Thyroid gland (tissue), 4 donors: ENCODE measurements around the gene KCNIP3. TPM values are rescaled to one million over a fixed set of nuclear protein-coding genes. Genes with fewer than 3 reads are reported as not detected.

Source experiments
- DNase-seq, 2 donors: peaks; one replicate each; pipeline ENCODE4 v3.0.0-alpha.2; 2019
- H3K27ac ChIP-seq, 3 donors: fragments of 200-600 bp; sonication (generic); 1 replicate in 2 of 3; 2 replicates in 1 of 3; pipeline ENCODE4 v1.5.1; 2016 to 2019; ENCODE audit warnings: mild to moderate bottlenecking in 1 of 3, moderate library complexity in 1 of 3
- H3K27me3 ChIP-seq: fragments of 200-600 bp; sonication (generic); one replicate; pipeline ENCODE4 v1.5.1; 2019
- H3K36me3 ChIP-seq, 2 donors: fragments of 200-600 bp; sonication (generic); one replicate each; pipeline ENCODE4 v1.5.1; 2016 to 2019
- H3K4me1 ChIP-seq, 2 donors: fragments of 200-600 bp; sonication (generic); one replicate each; pipeline ENCODE4 v1.5.1; 2017 to 2019
- H3K4me3 ChIP-seq, 3 donors: fragments of 200-600 bp; sonication (generic); replicated peaks in 1 of 3; 1 replicate in 2 of 3; 2 replicates in 1 of 3; pipeline ENCODE4 v1.5.1; 2016; ENCODE audit warnings: mild to moderate bottlenecking in 1 of 3
- H3K9me3 ChIP-seq: fragments of 200-600 bp; sonication (generic); one replicate; pipeline ENCODE4 v1.5.1; 2017
- CTCF ChIP-seq, 6 experiments: fragments of 200-600 bp in 3 of 6; fragments of 450-650 bp in 3 of 6; sonication (generic) in 3 of 6; IDR thresholded peaks; one replicate each; pipeline ENCODE4 v1.5.1; 2016 to 2019; ENCODE audit warnings: antibody characterized with exemption in 6 of 6, mild to moderate bottlenecking in 2 of 6, inconsistent platforms in 1 of 6, moderate library complexity in 1 of 6
- POLR2A ChIP-seq, 2 donors: fragments of 450-650 bp; IDR thresholded peaks; one replicate each; pipeline ENCODE4 v1.6.1; 2017; ENCODE audit warnings: antibody characterized with exemption in 2 of 2, mild to moderate bottlenecking in 2 of 2, moderate library complexity in 1 of 2
- WGBS, 2 donors: methylation state at CpG; one replicate each; pipeline ENCODE4 v1.1.5; 2017; 5-methylcytosine and 5-hydroxymethylcytosine counted together
- intact Hi-C: fragments of 100-400 bp; cut with DNase I; formaldehyde crosslinking; loops from one replicate; pipeline ENCODE4 v1.15.1; 2023
- total RNA-seq, 4 donors: library from RNA; depleted of rRNA; stranded (reverse); fragments of >200 nt; gene quantifications; one replicate each; pipeline ENCODE4 v1.2.3, GENCODE V29; 2016

KCNIP3 gene
- total RNA-seq, 4 donors from 2014 or later: 37.1 to 66.5 (median 51.1) TPM

- Histone ChIP-seq H3K27me3 (no peaks in the 10 kb centered on the region), H3K4me3 (no peak overlapping the region), H3K4me1 (peaks cover 15 to 31% of the 10 kb centered on the region in 2 donors), H3K27ac (peak overlapping the region in 2 of 3 donors; percentile 46 to 91), H3K9me3 (no peaks in the 10 kb centered on the region), H3K36me3 (no peaks in the 10 kb centered on the region)
- 85 to 90% methylated on average over 6 to 13 of the region's 14 CpGs for WGBS, 2 donors
- TF ChIP-seq POLR2A (IDR thresholded peaks at IDR 0.05) (no peak), CTCF (IDR thresholded peaks at IDR 0.05) (no peak)
- peak in 1 of 2 donors; percentile 29 for DNase-seq
- intact Hi-C loops: no loop called here
Observed at GRCh38 chr2:95382686-95383634, 85.8 kb downstream of the KCNIP3 start.

GRCh38 chr2:95383635-95384027, 86.5 kb downstream of the KCNIP3 start:
- intact Hi-C loops: no loop called here
- WGBS, 2 donors: 89 to 95% methylated on average over 6 to 9 of the region's 9 CpGs
- Histone ChIP-seq H3K27me3 (no peaks in the 10 kb centered on the region), H3K9me3 (no peaks in the 10 kb centered on the region), H3K4me1 (peaks cover 15 to 31% of the 10 kb centered on the region in 2 donors), H3K36me3 (no peaks in the 10 kb centered on the region), H3K4me3 (no peak overlapping the region), H3K27ac (peak overlapping the region in 2 of 3 donors; percentile 46 to 91)
- no peak for DNase-seq
- TF ChIP-seq CTCF (IDR thresholded peaks at IDR 0.05) (no peak), POLR2A (IDR thresholded peaks at IDR 0.05) (no peak)

- H3K36me3 ChIP-seq: no peaks in the 10 kb centered on the region
- 20 to 55% methylated on average over 5 to 6 of the region's 12 CpGs for WGBS, 2 donors
- H3K4me3 ChIP-seq: no peak overlapping the region
- peak overlapping the region; percentile 66 to 97 (median 91) for H3K27ac ChIP-seq
- H3K27me3 ChIP-seq: no peaks in the 10 kb centered on the region
- peak in 5 of 6 experiments; percentile 15 to 50 (median 28) for TF ChIP-seq CTCF (IDR thresholded peaks at IDR 0.05)
- peak in 1 of 2 donors; percentile 41 for TF ChIP-seq POLR2A (IDR thresholded peaks at IDR 0.05)
- H3K9me3 ChIP-seq: no peaks in the 10 kb centered on the region
- intact Hi-C loops: loop anchor here (5.0 kb wide), 1 partner anchor 38 kb away; no protein-coding TSS in a partner anchor
- H3K4me1 ChIP-seq: peaks cover 17 to 34% of the 10 kb centered on the region in 2 donors
- peak; percentile 93 to 96 for DNase-seq
Observed at GRCh38 chr2:95384854-95385569, 87.9 kb downstream of the KCNIP3 start.

DNA sequence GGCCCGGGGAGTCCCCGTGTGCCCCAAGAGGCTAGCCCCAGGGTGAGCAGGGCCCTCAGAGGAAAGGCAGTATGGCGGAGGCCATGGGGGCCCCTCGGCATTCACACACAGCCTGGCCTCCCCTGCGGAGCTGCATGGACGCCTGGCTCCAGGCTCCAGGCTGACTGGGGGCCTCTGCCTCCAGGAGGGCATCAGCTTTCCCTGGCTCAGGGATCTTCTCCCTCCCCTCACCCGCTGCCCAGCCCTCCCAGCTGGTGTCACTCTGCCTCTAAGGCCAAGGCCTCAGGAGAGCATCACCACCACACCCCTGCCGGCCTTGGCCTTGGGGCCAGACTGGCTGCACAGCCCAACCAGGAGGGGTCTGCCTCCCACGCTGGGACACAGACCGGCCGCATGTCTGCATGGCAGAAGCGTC, 88.4 kb downstream of the KCNIP3 start:
- no peak overlapping the region for H3K4me3 ChIP-seq
- 75 to 92% methylated on average over 5 to 10 of the region's 12 CpGs for WGBS, 2 donors
- DNase-seq: no peak
- H3K9me3 ChIP-seq: no peaks in the 10 kb centered on the region
- peaks cover 17 to 34% of the 10 kb centered on the region in 2 donors for H3K4me1 ChIP-seq
- intact Hi-C loops: loop anchor here (5.0 kb wide), 1 partner anchor 38 kb away; no protein-coding TSS in a partner anchor
- TF ChIP-seq POLR2A (IDR thresholded peaks at IDR 0.05) (no peak), CTCF (IDR thresholded peaks at IDR 0.05) (no peak)
- H3K27ac ChIP-seq: peak overlapping the region; percentile 66 to 97 (median 91)
- H3K27me3 ChIP-seq: no peaks in the 10 kb centered on the region
- H3K36me3 ChIP-seq: no peaks in the 10 kb centered on the region
